Measurements from ENCODE around the gene RBM8A.
A peak's percentile ranks its signal among the peaks of the same experiment; 100 is the strongest.

RBM8A gene

DNA sequence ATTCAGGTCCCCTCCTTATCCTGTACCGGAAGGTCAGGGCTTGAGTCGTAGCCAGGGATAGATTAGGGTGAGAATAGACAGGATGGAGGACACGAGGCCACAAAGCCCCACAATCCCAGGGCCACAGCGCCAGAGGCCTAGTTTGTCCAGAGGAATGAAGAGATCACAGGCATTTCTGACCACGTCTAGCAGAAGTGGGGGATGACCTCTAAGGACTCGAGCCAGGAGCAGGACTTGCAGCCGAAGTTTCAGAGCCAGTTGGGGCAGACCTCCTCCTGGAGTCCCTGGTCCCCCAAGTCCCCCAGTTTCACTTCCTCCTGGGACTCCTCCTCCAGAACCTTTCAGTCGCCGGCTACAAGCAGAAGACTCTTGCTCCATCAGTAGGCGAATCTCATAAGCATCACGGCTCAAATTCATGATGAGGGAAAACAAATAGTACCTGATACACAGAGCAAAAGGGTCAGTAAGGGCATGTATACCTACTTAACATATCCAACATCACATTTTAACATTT is 15.1 kb downstream of the RBM8A start:
- DNase-seq = no peak

DNA sequence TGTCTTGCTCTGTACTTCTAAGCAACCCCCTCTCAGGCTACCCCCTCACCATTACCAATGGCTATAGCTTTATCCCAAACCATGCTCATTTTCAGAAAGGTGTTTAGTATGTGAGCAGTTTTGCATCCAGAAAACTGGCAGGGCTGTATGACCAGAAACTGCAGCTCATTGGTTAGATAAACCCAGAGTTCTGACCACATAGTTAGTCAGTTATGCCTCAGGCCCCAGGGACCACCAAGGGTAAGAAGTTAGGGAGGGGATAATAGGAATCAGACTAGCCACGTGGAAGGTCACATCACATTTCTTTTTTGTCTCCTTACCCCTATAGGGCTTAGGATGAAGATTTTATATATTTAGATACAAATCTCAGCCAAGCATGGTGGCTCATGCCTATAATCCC is 18.6 kb downstream of the RBM8A start:
- no peak for DNase-seq

DNA sequence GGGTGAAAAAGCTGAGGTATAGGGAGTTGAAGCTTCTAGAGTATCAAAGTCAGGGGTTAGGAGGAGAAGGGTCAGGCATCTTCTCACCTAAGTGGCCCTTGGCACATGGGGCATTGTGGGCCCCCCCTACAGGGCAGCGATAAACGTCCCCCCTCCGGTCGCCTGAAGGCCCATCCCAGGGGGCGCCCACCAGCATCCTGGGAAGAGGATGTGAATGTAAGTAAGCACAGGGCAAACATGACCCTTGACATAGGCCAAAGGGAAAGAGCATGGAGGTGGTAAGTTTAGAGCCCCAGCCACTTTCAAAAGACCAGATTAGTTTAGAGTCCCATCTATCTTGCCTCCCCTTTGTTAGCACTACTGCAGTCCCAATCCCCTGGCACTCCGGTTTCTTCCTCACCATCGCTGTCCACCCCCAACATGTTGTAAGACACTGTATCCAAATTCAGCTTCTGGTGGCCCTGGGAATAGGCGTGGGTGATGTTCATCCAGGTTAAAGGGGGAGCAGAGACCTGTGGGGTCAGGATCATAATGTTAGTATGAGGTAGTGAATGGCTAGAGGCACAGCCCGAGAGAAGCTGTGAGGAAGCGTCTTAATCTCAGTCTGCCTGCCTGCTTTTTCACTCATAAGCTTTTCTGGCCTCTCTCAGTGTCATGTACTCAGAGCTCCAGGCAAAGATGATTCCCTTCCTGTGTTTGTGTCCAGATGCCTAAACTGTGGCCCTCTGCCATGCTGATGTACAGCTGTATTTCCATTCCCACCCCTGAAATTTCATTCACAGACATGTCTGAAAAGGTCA is 20.1 kb downstream of the RBM8A start:
- no peak for DNase-seq

GRCh38 chr1:145901312-145902021 is 25.8 kb downstream of the RBM8A start:
- DNase-seq = no peak

DNA sequence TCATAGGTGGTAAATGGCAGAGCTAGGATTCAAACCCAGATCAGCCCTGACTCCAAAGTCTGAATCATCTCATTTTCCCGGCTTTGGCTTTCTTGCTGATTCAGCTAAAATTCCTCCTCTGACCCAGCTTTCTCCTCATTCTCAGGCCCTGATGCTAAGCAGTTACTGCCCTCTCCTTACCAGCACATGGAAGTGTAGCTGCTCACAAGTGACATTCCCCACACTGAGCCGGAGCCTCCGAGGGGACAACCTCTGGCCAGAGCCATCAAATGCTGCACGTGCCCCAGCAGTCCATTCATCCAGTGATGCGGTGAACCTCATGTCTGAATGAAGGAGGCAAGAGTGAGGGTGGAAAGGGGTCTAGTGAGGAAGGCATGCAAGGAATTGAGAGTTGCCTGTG is 28.5 kb downstream of the RBM8A start:
- no peak for DNase-seq

DNA sequence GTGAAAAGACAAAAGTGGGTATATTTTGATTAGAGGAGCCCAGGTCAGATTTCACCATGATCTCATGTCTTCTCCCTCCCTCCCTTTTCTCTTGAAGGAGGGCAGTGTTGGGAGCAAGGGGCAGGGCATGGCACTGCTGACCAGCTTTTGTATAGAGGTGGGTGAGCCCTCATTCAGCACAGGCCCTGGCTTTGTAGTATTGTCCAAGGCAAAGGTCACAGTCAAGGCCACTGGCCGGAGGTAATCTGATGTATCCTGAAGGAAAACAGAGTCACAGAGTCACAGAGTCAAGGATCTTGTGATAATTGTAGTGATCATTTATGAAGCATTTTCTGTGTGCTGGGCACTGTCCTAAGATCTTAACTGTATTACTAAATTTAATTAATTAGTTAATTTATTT is 29.3 kb downstream of the RBM8A start:
- no peak for DNase-seq

DNA sequence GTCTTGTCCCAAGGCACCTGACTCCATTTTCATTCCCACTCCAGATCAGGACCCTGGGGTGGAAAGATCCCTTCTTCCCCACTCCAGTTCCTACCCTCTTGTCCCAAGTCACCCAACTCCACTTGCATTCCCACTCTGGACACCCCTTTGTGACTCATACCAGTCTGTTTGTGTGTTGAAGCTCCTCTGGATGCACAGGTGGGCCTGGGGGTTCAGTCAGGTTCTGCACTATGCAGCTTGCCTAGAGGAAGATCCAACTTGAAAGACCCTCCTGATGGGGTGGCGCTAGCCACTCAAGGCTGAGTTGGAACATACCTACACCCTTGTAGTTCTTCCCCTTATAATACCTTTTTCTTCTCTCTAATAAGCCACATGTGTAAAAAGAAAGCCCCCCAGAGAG is 31.8 kb downstream of the RBM8A start:
- DNase-seq = no peak

- no peak for DNase-seq
Measured at GRCh38 chr1:145893306-145894055, 33.8 kb downstream of the RBM8A start.

GRCh38 chr1:145892486-145893087 is 34.7 kb downstream of the RBM8A start:
- no peak for DNase-seq

DNA sequence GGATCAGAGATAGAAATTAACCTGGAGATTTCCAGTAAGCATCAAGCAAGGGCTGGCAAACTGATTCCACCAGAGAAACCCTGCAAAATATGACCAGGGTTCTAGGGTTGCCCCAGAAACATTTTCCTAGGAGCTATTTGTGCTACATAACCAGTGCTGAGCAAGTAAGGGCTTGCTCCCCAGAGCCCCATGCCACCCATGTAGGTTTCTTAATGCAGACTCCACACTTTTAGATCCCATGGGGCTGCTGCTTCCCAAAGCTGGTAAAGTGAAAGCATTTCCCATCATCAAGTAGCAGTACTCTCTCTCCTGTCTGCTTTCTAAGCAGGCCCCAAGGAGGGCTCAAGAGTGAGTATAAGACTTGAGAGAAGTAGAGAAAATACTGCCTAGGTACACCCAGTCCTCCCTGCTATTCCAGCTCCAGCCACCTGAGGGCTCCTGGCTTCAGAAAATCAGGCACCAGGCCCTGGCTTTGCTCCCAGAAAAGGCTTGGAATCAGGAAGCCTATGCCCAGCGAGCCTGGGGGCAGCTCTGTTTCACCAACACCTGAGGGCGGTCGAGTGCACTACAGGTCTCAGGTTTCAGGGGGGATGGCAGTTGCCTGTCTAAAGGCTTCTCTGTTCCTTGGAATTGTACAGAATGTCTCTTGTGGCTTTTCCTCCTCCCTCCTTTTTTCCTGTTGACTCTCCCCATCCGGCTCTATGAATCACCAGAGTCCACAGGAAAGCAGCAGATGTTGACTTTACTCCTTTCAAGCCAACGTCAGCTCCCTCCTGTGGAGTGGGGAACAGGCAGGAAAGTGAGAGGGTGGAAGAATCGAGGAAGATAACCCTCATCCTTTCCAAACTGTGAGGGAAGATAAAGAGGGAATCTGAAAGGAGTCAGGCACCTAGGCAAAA is 35.4 kb downstream of the RBM8A start:
- peak; percentile 98 for DNase-seq

GRCh38 chr1:145891143-145891542 is 36.1 kb downstream of the RBM8A start:
- peak; percentile 46 for DNase-seq

- peak; percentile 82 for DNase-seq
Measured at GRCh38 chr1:145889722-145890121, 37.6 kb downstream of the RBM8A start.

GRCh38 chr1:145887631-145888030 is 39.7 kb downstream of the RBM8A start:
- DNase-seq = no peak

DNA sequence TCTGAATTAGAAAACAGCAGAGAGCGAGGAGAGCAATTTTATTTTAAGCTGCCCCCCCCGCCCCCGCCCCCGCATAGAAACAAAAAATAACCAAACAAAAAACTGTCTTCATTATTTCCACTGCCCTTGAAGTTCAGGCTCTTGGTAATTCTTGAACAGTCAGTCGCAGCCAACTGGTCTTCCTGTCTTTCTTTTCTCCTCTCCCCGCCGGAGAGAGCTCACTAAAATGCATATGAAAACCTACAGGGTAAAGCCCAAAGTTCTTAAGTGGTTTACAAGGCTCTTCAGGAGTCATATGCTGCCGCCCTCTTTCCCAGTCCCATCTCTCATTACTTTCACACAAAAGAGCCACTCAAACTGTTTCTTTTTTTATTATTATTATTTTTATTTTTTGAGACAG is 40.5 kb downstream of the RBM8A start:
- DNase-seq = no peak

DNA sequence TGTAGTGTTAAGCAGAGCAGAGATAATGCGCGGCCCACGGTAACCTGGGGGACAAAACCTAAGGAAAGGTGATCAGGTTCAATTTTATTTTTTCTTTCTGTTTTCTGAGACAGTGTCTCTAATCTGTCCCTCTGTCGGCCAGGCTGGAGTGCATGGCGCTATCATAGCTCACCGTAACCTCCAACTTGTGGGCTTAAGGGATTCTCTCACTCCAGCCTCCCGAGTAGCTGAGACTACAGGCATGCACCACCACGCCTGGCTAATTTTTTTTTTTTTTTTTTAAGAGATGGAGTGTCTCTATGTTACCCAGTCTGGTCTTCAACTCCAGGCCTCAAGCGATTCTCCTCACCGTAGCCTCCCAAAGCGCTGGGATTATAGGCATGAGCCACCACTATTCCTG is 40.9 kb downstream of the RBM8A start:
- no peak for DNase-seq

- peak; percentile 87 for DNase-seq
Measured at GRCh38 chr1:145885738-145886287, 41.5 kb downstream of the RBM8A start, which contains the start of gene ANKRD35. TSS of gene ANKRD35 (minus strand) at chr1:145885866. CDS start at chr1:145885758, 108 bp downstream.

GRCh38 chr1:145884675-145885074 is 42.6 kb downstream of the RBM8A start:
- DNase-seq = no peak

GRCh38 chr1:145879775-145880174 is 47.5 kb downstream of the RBM8A start:
- DNase-seq = peak; percentile 95

DNA sequence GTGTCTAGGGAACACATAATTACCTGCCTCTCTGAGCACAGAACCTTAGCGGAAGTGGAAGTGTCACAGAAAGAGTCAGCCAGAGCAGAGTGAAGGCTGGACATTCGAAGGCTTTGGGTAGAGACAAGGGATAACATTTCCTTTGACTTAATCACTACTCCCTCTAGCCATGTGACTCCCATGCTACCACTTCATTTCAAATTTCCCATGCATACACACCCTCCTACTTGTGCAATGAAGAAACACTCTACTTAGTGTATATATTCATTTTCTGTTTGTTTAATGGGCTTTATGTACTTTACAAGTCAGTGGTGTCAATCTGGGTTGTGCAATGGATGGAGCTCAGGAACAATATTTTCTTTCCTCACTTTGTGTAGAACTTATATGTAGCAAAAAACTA is 48.6 kb downstream of the RBM8A start:
- DNase-seq = no peak

GRCh38 chr1:145877923-145878486 is 49.3 kb downstream of the RBM8A start:
- no peak for DNase-seq

GRCh38 chr1:145874646-145875045 is 52.6 kb downstream of the RBM8A start:
- no peak for DNase-seq

Data from NCI-H1092 treated with DMSO at 0.1 percent for 48 hours (cell line).